ENCODE results near the gene GJA1.
"Not testable (repeated sequence)": the region's sequence is repeated elsewhere in the genome, so short reads cannot be mapped to it uniquely, and the experiment has no call there.

GJA1 gene

DNA sequence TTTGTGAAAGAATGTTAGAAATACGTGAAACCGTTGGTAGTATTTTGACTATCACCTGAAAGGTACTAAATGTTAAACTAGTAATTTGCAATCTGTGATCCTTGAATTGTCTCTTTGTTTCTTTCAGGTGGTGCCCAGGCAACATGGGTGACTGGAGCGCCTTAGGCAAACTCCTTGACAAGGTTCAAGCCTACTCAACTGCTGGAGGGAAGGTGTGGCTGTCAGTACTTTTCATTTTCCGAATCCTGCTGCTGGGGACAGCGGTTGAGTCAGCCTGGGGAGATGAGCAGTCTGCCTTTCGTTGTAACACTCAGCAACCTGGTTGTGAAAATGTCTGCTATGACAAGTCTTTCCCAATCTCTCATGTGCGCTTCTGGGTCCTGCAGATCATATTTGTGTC is 11.3 kb downstream of the GJA1 start:
- not testable (repeated sequence) for H2BK5ac ChIP-seq (ENCODE audit: low read length)

DNA sequence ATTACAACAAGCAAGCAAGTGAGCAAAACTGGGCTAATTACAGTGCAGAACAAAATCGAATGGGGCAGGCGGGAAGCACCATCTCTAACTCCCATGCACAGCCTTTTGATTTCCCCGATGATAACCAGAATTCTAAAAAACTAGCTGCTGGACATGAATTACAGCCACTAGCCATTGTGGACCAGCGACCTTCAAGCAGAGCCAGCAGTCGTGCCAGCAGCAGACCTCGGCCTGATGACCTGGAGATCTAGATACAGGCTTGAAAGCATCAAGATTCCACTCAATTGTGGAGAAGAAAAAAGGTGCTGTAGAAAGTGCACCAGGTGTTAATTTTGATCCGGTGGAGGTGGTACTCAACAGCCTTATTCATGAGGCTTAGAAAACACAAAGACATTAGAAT is 12.3 kb downstream of the GJA1 start:
- H3K27me3 ChIP-seq (ENCODE audit: insufficient read depth, low read length, poor library complexity); H4K8ac ChIP-seq (ENCODE audit: low read depth, low read length); H3K23ac ChIP-seq (ENCODE audit: low read length); H2AK5ac ChIP-seq (ENCODE audit: low read length); H3K4me3 ChIP-seq (ENCODE audit: low read length); H2BK5ac ChIP-seq (ENCODE audit: low read length); H3K27ac ChIP-seq (ENCODE audit: low read depth, low read length); H3K4me2 ChIP-seq (ENCODE audit: low read length); H3K4me1 ChIP-seq (ENCODE audit: control insufficient read depth, low read depth, low read length); H3K18ac ChIP-seq (ENCODE audit: low read length); H3K9ac ChIP-seq (ENCODE audit: low read length); H3K79me1 ChIP-seq (ENCODE audit: low read length); H3K56ac ChIP-seq (ENCODE audit: low read length); H2BK15ac ChIP-seq (replicated peaks; ENCODE audit: low read depth); H3K4ac ChIP-seq (ENCODE audit: low read depth, low read length); H4K5ac ChIP-seq (ENCODE audit: low read length); H2BK120ac ChIP-seq (ENCODE audit: low read depth, low read length); DNase-seq: not testable (repeated sequence)
- Histone ChIP-seq H3K36me3 (ENCODE audit: control insufficient read depth, insufficient read depth, low read length) (peaks cover 11% of the 10 kb centered on the region), H3K79me2 (ENCODE audit: control insufficient read depth, insufficient read depth, low read length) (peaks cover 49% of the 10 kb centered on the region)
- no CpG with 5 or more reads among the region's 7 CpGs for WGBS (ENCODE audit: extremely low coverage, insufficient coverage, low lambda C conversion rate)

More for the DNA sequence above, 11.3 kb downstream of the GJA1 start:
- H2BK120ac ChIP-seq (ENCODE audit: low read depth, low read length); H3K79me1 ChIP-seq (ENCODE audit: low read length); H3K4me3 ChIP-seq (ENCODE audit: low read length); H3K18ac ChIP-seq (ENCODE audit: low read length); DNase-seq; H2AK5ac ChIP-seq (ENCODE audit: low read length); H3K27me3 ChIP-seq (ENCODE audit: insufficient read depth, low read length, poor library complexity); H3K27ac ChIP-seq (ENCODE audit: low read depth, low read length); H3K4me1 ChIP-seq (ENCODE audit: control insufficient read depth, low read depth, low read length); H3K4ac ChIP-seq (ENCODE audit: low read depth, low read length); H4K5ac ChIP-seq (ENCODE audit: low read length); H2BK15ac ChIP-seq (replicated peaks; ENCODE audit: low read depth); H4K8ac ChIP-seq (ENCODE audit: low read depth, low read length); H3K9ac ChIP-seq (ENCODE audit: low read length); H3K4me2 ChIP-seq (ENCODE audit: low read length); H3K23ac ChIP-seq (ENCODE audit: low read length); H3K56ac ChIP-seq (ENCODE audit: low read length): not testable (repeated sequence)
- WGBS (ENCODE audit: extremely low coverage, insufficient coverage, low lambda C conversion rate), result no CpG with 5 or more reads among the region's 7 CpGs
- H3K79me2 ChIP-seq (ENCODE audit: control insufficient read depth, insufficient read depth, low read length), result peaks cover 57% of the 10 kb centered on the region
- peaks cover 11% of the 10 kb centered on the region for H3K36me3 ChIP-seq (ENCODE audit: control insufficient read depth, insufficient read depth, low read length)

DNA sequence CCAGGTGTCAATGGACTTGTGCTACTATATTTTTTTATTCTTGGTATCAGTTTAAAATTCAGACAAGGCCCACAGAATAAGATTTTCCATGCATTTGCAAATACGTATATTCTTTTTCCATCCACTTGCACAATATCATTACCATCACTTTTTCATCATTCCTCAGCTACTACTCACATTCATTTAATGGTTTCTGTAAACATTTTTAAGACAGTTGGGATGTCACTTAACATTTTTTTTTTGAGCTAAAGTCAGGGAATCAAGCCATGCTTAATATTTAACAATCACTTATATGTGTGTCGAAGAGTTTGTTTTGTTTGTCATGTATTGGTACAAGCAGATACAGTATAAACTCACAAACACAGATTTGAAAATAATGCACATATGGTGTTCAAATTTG is 13.1 kb downstream of the GJA1 start:
- not testable (repeated sequence) for H3K4me2 ChIP-seq (ENCODE audit: low read length); H4K5ac ChIP-seq (ENCODE audit: low read length); H2BK5ac ChIP-seq (ENCODE audit: low read length); H3K79me1 ChIP-seq (ENCODE audit: low read length); H3K4me3 ChIP-seq (ENCODE audit: low read length); H3K4ac ChIP-seq (ENCODE audit: low read depth, low read length); H4K8ac ChIP-seq (ENCODE audit: low read depth, low read length); H3K23ac ChIP-seq (ENCODE audit: low read length); H3K4me1 ChIP-seq (ENCODE audit: control insufficient read depth, low read depth, low read length); H3K27me3 ChIP-seq (ENCODE audit: insufficient read depth, low read length, poor library complexity); H3K27ac ChIP-seq (ENCODE audit: low read depth, low read length); H2BK120ac ChIP-seq (ENCODE audit: low read depth, low read length); H3K56ac ChIP-seq (ENCODE audit: low read length); H3K18ac ChIP-seq (ENCODE audit: low read length); DNase-seq; H2AK5ac ChIP-seq (ENCODE audit: low read length); H3K9ac ChIP-seq (ENCODE audit: low read length); H2BK15ac ChIP-seq (replicated peaks; ENCODE audit: low read depth)
- no CpG with 5 or more reads among the region's 2 CpGs for WGBS (ENCODE audit: extremely low coverage, insufficient coverage, low lambda C conversion rate)
- H3K79me2 ChIP-seq (ENCODE audit: control insufficient read depth, insufficient read depth, low read length), result peaks cover 43% of the 10 kb centered on the region
- peaks cover 11% of the 10 kb centered on the region for H3K36me3 ChIP-seq (ENCODE audit: control insufficient read depth, insufficient read depth, low read length)

DNA sequence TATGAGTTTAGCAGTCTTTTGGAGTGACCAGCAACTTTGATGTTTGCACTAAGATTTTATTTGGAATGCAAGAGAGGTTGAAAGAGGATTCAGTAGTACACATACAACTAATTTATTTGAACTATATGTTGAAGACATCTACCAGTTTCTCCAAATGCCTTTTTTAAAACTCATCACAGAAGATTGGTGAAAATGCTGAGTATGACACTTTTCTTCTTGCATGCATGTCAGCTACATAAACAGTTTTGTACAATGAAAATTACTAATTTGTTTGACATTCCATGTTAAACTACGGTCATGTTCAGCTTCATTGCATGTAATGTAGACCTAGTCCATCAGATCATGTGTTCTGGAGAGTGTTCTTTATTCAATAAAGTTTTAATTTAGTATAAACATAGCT is 13.9 kb downstream of the GJA1 start:
- Histone ChIP-seq H3K4me2 (ENCODE audit: low read length) (no peak overlapping the region), H3K27me3 (ENCODE audit: insufficient read depth, low read length, poor library complexity) (no peaks in the 10 kb centered on the region), H3K36me3 (ENCODE audit: control insufficient read depth, insufficient read depth, low read length) (peaks cover 11% of the 10 kb centered on the region), H3K4me3 (ENCODE audit: low read length) (no peak overlapping the region), H2BK15ac (replicated peaks; ENCODE audit: low read depth) (no peak overlapping the region), H3K79me2 (ENCODE audit: control insufficient read depth, insufficient read depth, low read length) (peaks cover 35% of the 10 kb centered on the region), H3K79me1 (ENCODE audit: low read length) (peaks cover 6% of the 10 kb centered on the region), H3K23ac (ENCODE audit: low read length) (no peak overlapping the region), H3K4ac (ENCODE audit: low read depth, low read length) (no peak overlapping the region), H3K4me1 (ENCODE audit: control insufficient read depth, low read depth, low read length) (no peaks in the 10 kb centered on the region), H3K9ac (ENCODE audit: low read length) (no peak overlapping the region), H3K56ac (ENCODE audit: low read length) (no peak overlapping the region), H4K8ac (ENCODE audit: low read depth, low read length) (no peak overlapping the region), H2AK5ac (ENCODE audit: low read length) (no peak overlapping the region), H2BK120ac (ENCODE audit: low read depth, low read length) (no peak overlapping the region), H2BK5ac (ENCODE audit: low read length) (no peak overlapping the region), H3K27ac (ENCODE audit: low read depth, low read length) (no peak overlapping the region), H4K5ac (ENCODE audit: low read length) (no peak overlapping the region), H3K18ac (ENCODE audit: low read length) (no peak overlapping the region)
- no CpG with 5 or more reads among the region's 1 CpG for WGBS (ENCODE audit: extremely low coverage, insufficient coverage, low lambda C conversion rate)
- no peak for DNase-seq

DNA sequence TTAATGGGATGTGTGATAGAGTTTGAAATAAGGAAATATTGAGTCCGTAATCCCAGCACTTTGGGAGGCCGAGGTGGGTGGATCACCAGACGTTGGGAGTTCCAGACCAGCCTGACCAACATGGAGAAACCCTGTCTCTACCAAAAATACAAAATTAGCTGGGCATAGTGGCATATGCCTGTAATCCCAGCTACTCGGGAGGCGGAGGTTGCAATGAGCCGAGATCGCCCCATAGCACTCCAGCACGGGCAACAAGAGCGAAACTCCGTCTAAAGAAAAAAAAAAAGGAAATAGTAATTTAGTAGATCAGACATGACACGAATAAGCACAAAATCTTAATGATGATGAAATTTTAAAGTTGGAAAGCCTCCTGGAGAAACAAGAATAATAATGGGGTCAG is 14.8 kb downstream of the GJA1 start:
- peaks cover 11% of the 10 kb centered on the region for H3K36me3 ChIP-seq (ENCODE audit: control insufficient read depth, insufficient read depth, low read length)
- H2AK5ac ChIP-seq (ENCODE audit: low read length), result no peak overlapping the region
- no peak overlapping the region for H3K23ac ChIP-seq (ENCODE audit: low read length)
- no peak overlapping the region for H3K9ac ChIP-seq (ENCODE audit: low read length)
- H3K79me1 ChIP-seq (ENCODE audit: low read length), result peaks cover 6% of the 10 kb centered on the region
- H4K5ac ChIP-seq (ENCODE audit: low read length), result no peak overlapping the region
- H2BK120ac ChIP-seq (ENCODE audit: low read depth, low read length), result no peak overlapping the region
- peaks cover 27% of the 10 kb centered on the region for H3K79me2 ChIP-seq (ENCODE audit: control insufficient read depth, insufficient read depth, low read length)
- no peak for DNase-seq
- H3K18ac ChIP-seq (ENCODE audit: low read length), result no peak overlapping the region
- no peak overlapping the region for H3K56ac ChIP-seq (ENCODE audit: low read length)
- H3K4me2 ChIP-seq (ENCODE audit: low read length), result no peak overlapping the region
- no peak overlapping the region for H3K4ac ChIP-seq (ENCODE audit: low read depth, low read length)
- no peak overlapping the region for H2BK15ac ChIP-seq (replicated peaks; ENCODE audit: low read depth)
- no CpG with 5 or more reads among the region's 11 CpGs for whole genome bisulfite sequencing (ENCODE audit: extremely low coverage, insufficient coverage, low lambda C conversion rate)
- no peak overlapping the region for H3K4me3 ChIP-seq (ENCODE audit: low read length)
- H3K27ac ChIP-seq (ENCODE audit: low read depth, low read length), result no peak overlapping the region
- H3K4me1 ChIP-seq (ENCODE audit: control insufficient read depth, low read depth, low read length), result no peaks in the 10 kb centered on the region
- no peak overlapping the region for H4K8ac ChIP-seq (ENCODE audit: low read depth, low read length)
- no peaks in the 10 kb centered on the region for H3K27me3 ChIP-seq (ENCODE audit: insufficient read depth, low read length, poor library complexity)
- H2BK5ac ChIP-seq (ENCODE audit: low read length), result no peak overlapping the region

DNA sequence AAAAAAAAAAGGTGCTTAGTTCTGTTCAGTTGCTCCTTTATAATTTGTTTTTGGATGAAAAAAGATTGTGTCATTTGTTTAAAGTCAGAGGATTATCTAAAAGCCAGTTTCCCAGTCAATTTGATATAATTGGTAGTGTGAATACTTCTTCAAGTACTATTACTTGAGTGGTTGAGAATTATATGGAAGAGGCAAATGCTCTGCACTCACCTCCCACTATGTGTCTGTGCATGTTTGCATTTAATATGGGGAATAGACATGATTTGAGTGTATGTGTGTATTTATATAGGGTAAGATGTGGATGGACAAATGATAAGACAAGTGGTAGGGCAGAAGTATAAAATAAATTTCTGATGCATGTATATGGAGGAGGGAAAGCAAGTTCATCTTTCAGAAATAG is 15.8 kb downstream of the GJA1 start:
- Histone ChIP-seq H3K56ac (ENCODE audit: low read length) (no peak overlapping the region), H3K4ac (ENCODE audit: low read depth, low read length) (no peak overlapping the region), H3K9ac (ENCODE audit: low read length) (no peak overlapping the region), H4K5ac (ENCODE audit: low read length) (no peak overlapping the region), H3K23ac (ENCODE audit: low read length) (no peak overlapping the region), H3K4me2 (ENCODE audit: low read length) (no peak overlapping the region), H3K4me1 (ENCODE audit: control insufficient read depth, low read depth, low read length) (no peaks in the 10 kb centered on the region), H2BK5ac (ENCODE audit: low read length) (no peak overlapping the region), H3K18ac (ENCODE audit: low read length) (no peak overlapping the region), H2BK120ac (ENCODE audit: low read depth, low read length) (no peak overlapping the region), H3K79me1 (ENCODE audit: low read length) (peaks cover 6% of the 10 kb centered on the region), H3K27me3 (ENCODE audit: insufficient read depth, low read length, poor library complexity) (no peaks in the 10 kb centered on the region), H3K4me3 (ENCODE audit: low read length) (no peak overlapping the region), H3K27ac (ENCODE audit: low read depth, low read length) (no peak overlapping the region), H4K8ac (ENCODE audit: low read depth, low read length) (no peak overlapping the region), H3K36me3 (ENCODE audit: control insufficient read depth, insufficient read depth, low read length) (peaks cover 11% of the 10 kb centered on the region), H2BK15ac (replicated peaks; ENCODE audit: low read depth) (no peak overlapping the region), H3K79me2 (ENCODE audit: control insufficient read depth, insufficient read depth, low read length) (peaks cover 19% of the 10 kb centered on the region), H2AK5ac (ENCODE audit: low read length) (no peak overlapping the region)
- DNase-seq, result no peak
